Nephron (organoid): ENCODE results near the gene PAQR3.

Experiments
- H3K27ac Mint-ChIP-seq, 3 experiments: 2 replicates each; pipeline ENCODE4 v1.8.0; 2020; ENCODE audit warnings: mixed read lengths in 3 of 3, mild to moderate bottlenecking in 2 of 3, moderate library complexity in 1 of 3
- H3K27me3 Mint-ChIP-seq: 2 replicates; pipeline ENCODE4 v1.8.0; 2021; ENCODE audit warnings: low read depth, mild to moderate bottlenecking, moderate library complexity, mixed read lengths
- H3K36me3 Mint-ChIP-seq: 2 replicates; pipeline ENCODE4 v1.8.0; 2020; ENCODE audit warnings: low read depth, mixed read lengths
- H3K4me1 Mint-ChIP-seq: 2 replicates; pipeline ENCODE4 v1.8.0; 2020; ENCODE audit warnings: mixed read lengths
- H3K4me3 Mint-ChIP-seq, 3 experiments: 2 replicates each; pipeline ENCODE4 v1.8.0; 2020; ENCODE audit warnings: mild to moderate bottlenecking in 3 of 3, mixed read lengths in 3 of 3, moderate library complexity in 2 of 3
- H3K9me3 Mint-ChIP-seq: 2 replicates; pipeline ENCODE4 v1.8.0; 2020; ENCODE audit warnings: mixed read lengths
- TF ChIP-seq, protein P1 (sequence below), 3 experiments: fragments of 200-600 bp; sonication (generic); IDR thresholded peaks; one replicate each; pipeline ENCODE4 v1.5.0; 2021; ENCODE audit warnings: antibody characterized with exemption in 3 of 3; ENCODE audit not compliant: unreplicated experiment in 3 of 3

PAQR3 gene

DNA sequence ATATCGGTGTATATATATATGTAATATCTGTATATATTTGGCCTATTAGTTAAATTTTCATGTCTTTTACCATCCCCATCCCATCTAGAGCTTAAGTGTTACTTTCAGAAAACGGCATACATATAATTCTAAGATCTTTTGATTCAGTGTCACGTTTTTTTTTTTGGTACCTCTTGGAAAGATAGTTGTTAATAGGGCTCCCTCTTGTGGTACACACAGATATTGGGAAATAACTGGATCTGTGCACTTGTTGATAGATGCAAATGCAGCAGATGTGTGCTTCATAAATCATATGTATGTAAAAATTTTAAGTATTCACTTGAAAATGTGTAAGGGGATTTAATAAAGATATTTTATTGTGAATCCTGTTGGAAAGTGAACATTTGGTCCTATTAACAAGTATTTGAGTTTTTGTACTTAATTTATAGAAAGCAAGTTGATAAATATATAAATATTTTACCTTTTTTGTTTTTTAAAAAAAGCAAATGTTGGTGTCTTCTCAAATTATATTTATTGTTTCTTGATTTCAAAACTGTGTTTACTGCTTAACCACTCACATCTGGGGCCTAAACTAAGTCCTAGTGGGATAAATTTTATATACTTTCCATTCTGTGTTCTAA is 74.7 kb downstream of the PAQR3 start:
- Mint-ChIP-seq H3K27me3 (no peaks in the 10 kb centered on the region), H3K9me3 (no peaks in the 10 kb centered on the region), H3K4me1 (peaks cover 4% of the 10 kb centered on the region), H3K36me3 (peaks cover 39% of the 10 kb centered on the region), H3K27ac (no peak overlapping the region), H3K4me3 (no peak overlapping the region)
- TF ChIP-seq, protein P1, sequence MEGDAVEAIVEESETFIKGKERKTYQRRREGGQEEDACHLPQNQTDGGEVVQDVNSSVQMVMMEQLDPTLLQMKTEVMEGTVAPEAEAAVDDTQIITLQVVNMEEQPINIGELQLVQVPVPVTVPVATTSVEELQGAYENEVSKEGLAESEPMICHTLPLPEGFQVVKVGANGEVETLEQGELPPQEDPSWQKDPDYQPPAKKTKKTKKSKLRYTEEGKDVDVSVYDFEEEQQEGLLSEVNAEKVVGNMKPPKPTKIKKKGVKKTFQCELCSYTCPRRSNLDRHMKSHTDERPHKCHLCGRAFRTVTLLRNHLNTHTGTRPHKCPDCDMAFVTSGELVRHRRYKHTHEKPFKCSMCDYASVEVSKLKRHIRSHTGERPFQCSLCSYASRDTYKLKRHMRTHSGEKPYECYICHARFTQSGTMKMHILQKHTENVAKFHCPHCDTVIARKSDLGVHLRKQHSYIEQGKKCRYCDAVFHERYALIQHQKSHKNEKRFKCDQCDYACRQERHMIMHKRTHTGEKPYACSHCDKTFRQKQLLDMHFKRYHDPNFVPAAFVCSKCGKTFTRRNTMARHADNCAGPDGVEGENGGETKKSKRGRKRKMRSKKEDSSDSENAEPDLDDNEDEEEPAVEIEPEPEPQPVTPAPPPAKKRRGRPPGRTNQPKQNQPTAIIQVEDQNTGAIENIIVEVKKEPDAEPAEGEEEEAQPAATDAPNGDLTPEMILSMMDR (IDR thresholded peaks at IDR 0.05; ENCODE audit: unreplicated experiment in 3 of 3), result peak; percentile 78 to 94 (median 79)

DNA sequence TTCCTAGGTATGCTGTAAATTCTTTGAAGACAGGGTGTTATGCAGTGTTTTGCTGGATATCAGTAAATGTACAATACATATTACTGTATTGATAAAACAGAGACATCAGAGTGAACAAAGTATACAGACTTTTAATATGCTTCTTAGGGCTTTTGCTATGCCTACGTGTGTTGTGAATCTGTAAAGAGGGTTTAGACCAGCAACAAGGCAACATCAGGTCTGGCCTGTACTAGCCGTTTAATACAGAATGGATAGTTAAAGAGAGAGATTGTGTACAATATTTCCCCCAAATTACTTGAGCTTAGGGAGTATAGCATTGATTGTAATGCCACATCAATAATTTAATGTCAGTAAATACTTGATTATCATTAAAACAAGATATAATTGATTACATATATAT is 75.2 kb downstream of the PAQR3 start:
- no peak overlapping the region for H3K4me3 Mint-ChIP-seq
- H3K9me3 Mint-ChIP-seq, result no peaks in the 10 kb centered on the region
- peaks cover 4% of the 10 kb centered on the region for H3K4me1 Mint-ChIP-seq
- no peaks in the 10 kb centered on the region for H3K27me3 Mint-ChIP-seq
- H3K27ac Mint-ChIP-seq, result no peak overlapping the region
- TF ChIP-seq, protein P1 (IDR thresholded peaks at IDR 0.05; ENCODE audit: unreplicated experiment in 3 of 3), result no peak
- H3K36me3 Mint-ChIP-seq, result peaks cover 37% of the 10 kb centered on the region

DNA sequence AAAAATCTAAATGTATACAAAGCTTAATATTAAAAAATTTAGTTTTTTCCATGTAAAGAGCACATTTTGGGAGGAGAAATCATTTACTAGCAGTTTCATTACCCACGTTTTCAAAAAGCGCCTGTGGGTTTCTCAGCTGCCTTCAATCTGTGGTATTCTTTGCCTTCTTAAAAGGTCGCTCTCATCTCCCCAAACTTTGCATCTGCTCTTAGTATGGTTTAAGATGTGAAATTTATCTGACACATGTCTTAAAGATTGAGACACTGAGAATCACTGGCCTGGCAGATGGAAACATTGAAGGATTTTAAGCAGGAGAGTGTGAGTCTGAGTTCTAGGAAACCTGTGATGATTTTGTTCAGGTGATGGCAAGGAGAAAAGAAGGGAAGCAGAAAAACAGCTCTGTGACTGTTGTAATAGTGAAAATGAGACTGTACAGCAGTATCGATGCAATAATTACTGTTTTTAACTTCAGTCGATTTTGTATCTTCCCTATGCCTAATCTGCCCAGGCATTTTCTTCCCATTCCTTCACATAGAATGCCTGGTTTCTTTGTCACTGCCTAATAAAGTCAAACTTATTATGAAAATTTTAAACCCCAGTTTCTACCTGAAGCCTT is 75.9 kb downstream of the PAQR3 start:
- Mint-ChIP-seq H3K27me3 (no peaks in the 10 kb centered on the region), H3K9me3 (no peaks in the 10 kb centered on the region), H3K4me3 (no peak overlapping the region), H3K36me3 (peaks cover 30% of the 10 kb centered on the region), H3K27ac (no peak overlapping the region), H3K4me1 (peaks cover 4% of the 10 kb centered on the region)
- TF ChIP-seq, protein P1 (IDR thresholded peaks at IDR 0.05; ENCODE audit: unreplicated experiment in 3 of 3), result no peak

DNA sequence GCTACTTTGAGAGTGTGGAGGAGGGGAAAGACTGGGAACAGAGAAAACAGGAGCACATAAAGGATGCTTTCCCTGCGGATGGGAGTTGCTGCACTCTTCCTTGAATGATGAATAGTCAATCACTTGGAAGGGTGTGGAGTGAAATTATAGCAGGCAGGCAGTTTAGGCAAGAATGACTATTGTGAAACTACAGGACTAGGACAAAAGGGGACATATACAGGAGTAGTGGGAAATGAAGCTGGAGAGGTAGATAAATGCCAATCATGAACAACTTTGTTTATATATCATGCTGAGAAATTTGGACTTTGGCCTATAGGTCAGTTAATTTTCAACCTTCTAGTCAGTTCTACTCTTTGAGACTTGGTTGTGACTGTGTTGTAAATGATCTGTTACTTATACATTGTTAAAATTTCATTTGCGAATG is 76.9 kb downstream of the PAQR3 start:
- Mint-ChIP-seq H3K4me1 (peaks cover 4% of the 10 kb centered on the region), H3K27me3 (no peaks in the 10 kb centered on the region), H3K4me3 (no peak overlapping the region), H3K27ac (peak overlapping the region in 1 of 3 experiments; percentile 59), H3K9me3 (no peaks in the 10 kb centered on the region), H3K36me3 (peaks cover 25% of the 10 kb centered on the region)
- TF ChIP-seq, protein P1 (IDR thresholded peaks at IDR 0.05; ENCODE audit: unreplicated experiment in 3 of 3), result no peak
